Frontal cortex (tissue), 4 donors: ENCODE measurements around the gene KCNT1. TPM values are rescaled to one million over a fixed set of nuclear protein-coding genes. Genes with fewer than 3 reads are reported as not detected.

Experiments
- DNase-seq, 2 donors: peaks; one replicate each; pipeline ENCODE4 v3.0.0; 2012; ENCODE audit warnings: low spot score in 2 of 2
- FAIRE-seq: peaks from 2 replicates; lab custom pipeline; 2012; peaks lifted over from hg19 to GRCh38; lab: Jason Lieb, UNC
- total RNA-seq: library from RNA; depleted of rRNA; stranded (reverse); fragments of >200 nt; gene quantifications from one replicate; pipeline ENCODE4 v1.2.3, GENCODE V29; 2014
- donor health status: control.
- donor health status: control.
- donor health status: control.

KCNT1 gene
- total RNA-seq, 1 donor from 2014 or later = 3.7 TPM

- no peak for FAIRE-seq
- no peak for DNase-seq
These were observed 15.4 kb downstream of the KCNT1 start for GRCh38 chr9:135717410-135717809.

- no peak for DNase-seq
- FAIRE-seq = no peak
These were observed 16.6 kb downstream of the KCNT1 start for GRCh38 chr9:135718616-135719015.

- FAIRE-seq = no peak
These were observed 17.5 kb downstream of the KCNT1 start for GRCh38 chr9:135719472-135719871.

GRCh38 chr9:135722365-135722764 lies 20.4 kb downstream of the KCNT1 start:
- DNase-seq (no peak), FAIRE-seq (no peak)

More at GRCh38 chr9:135719472-135719871, 17.5 kb downstream of the KCNT1 start:
- DNase-seq = no peak

GRCh38 chr9:135724186-135724787 lies 22.3 kb downstream of the KCNT1 start:
- no peak for FAIRE-seq
- no peak for DNase-seq

GRCh38 chr9:135726138-135726853 lies 24.3 kb downstream of the KCNT1 start:
- no peak for FAIRE-seq

GRCh38 chr9:135727257-135727875 lies 25.4 kb downstream of the KCNT1 start:
- DNase-seq = no peak
- FAIRE-seq = no peak

More at GRCh38 chr9:135726138-135726853, 24.3 kb downstream of the KCNT1 start:
- no peak for DNase-seq

- FAIRE-seq (no peak), DNase-seq (no peak)
These were observed 26.6 kb downstream of the KCNT1 start for GRCh38 chr9:135728436-135729110.

- DNase-seq (no peak), FAIRE-seq (no peak)
These were observed 27.5 kb downstream of the KCNT1 start for GRCh38 chr9:135729480-135729879.

- DNase-seq = no peak
- no peak for FAIRE-seq
These were observed 29.5 kb downstream of the KCNT1 start for GRCh38 chr9:135731454-135731853.

- no peak for FAIRE-seq
- DNase-seq = no peak
These were observed 30.7 kb downstream of the KCNT1 start for GRCh38 chr9:135732569-135733257.

- DNase-seq = no peak
- FAIRE-seq = no peak
These were observed 32.7 kb downstream of the KCNT1 start for GRCh38 chr9:135734616-135735144.

- DNase-seq (no peak), FAIRE-seq (no peak)
These were observed 34.4 kb downstream of the KCNT1 start for GRCh38 chr9:135736272-135736978.

GRCh38 chr9:135736979-135737839 lies 35.2 kb downstream of the KCNT1 start:
- DNase-seq (no peak), FAIRE-seq (no peak)

- FAIRE-seq = no peak
- DNase-seq = no peak
These were observed 36.0 kb downstream of the KCNT1 start for GRCh38 chr9:135737840-135738521.

GRCh38 chr9:135739271-135740220 lies 37.6 kb downstream of the KCNT1 start:
- DNase-seq (no peak), FAIRE-seq (no peak)
